Fibroblast of mammary gland (primary cell): Measurements from ENCODE around the gene KCNQ1.

Source experiments
- DNase-seq: peaks from one replicate; pipeline ENCODE4 v3.0.0-alpha.2; 2010; ENCODE audit warnings: low read depth
- H3K4me3 ChIP-seq: 2 replicates; pipeline ENCODE4 v1.5.1; 2011; ENCODE audit warnings: low read depth, mild to moderate bottlenecking, low read length, moderate library complexity; ENCODE audit not compliant: control insufficient read depth
- TF ChIP-seq, protein P1 (sequence below): conservative IDR thresholded peaks from 2 replicates; pipeline ENCODE4 v1.5.1; 2011; ENCODE audit warnings: low read depth, low read length, inconsistent platforms; ENCODE audit not compliant: control insufficient read depth, insufficient read depth

Gene KCNQ1

DNA sequence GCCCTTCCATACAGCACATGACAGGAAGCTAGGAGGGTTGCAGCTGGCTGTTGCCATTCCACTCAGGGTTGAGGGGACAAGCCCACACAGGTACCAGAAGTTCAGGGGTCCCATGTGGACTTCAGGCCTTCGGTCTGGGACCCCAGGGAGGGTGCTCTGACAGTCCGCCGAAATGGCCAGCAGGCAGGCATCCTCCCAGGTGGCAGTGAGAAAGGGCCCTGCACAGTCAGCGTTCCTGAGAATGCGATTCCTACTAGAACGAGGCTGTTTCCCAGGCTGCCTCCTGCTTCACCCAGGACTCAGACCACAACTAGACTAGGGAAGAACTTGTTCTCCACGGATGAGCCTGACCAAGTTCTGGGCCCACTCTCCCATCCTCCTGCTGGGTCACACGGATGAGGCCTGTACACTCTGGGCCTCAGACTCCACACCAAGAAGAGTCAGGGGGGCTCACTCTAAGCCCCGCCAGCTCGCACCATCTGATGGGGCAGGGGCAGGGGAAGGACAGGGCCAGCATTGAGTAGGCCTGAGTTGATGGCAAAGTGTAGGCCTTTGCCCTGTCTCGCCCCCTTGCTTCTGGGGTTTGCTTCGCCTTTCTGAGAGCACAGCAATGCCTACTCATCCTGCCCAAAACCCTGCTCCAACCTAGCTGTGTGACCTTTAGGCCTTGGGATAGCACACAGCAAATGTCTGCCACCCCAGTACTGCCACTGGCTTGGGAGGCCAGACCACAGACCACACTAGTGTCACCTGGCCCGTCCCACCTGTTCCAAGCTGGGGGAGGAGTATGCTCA, 241.0 kb downstream of the KCNQ1 start:
- H3K4me3 ChIP-seq = no peak overlapping the region
- TF ChIP-seq, protein P1, sequence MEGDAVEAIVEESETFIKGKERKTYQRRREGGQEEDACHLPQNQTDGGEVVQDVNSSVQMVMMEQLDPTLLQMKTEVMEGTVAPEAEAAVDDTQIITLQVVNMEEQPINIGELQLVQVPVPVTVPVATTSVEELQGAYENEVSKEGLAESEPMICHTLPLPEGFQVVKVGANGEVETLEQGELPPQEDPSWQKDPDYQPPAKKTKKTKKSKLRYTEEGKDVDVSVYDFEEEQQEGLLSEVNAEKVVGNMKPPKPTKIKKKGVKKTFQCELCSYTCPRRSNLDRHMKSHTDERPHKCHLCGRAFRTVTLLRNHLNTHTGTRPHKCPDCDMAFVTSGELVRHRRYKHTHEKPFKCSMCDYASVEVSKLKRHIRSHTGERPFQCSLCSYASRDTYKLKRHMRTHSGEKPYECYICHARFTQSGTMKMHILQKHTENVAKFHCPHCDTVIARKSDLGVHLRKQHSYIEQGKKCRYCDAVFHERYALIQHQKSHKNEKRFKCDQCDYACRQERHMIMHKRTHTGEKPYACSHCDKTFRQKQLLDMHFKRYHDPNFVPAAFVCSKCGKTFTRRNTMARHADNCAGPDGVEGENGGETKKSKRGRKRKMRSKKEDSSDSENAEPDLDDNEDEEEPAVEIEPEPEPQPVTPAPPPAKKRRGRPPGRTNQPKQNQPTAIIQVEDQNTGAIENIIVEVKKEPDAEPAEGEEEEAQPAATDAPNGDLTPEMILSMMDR = no peak
- no peak for DNase-seq

DNA sequence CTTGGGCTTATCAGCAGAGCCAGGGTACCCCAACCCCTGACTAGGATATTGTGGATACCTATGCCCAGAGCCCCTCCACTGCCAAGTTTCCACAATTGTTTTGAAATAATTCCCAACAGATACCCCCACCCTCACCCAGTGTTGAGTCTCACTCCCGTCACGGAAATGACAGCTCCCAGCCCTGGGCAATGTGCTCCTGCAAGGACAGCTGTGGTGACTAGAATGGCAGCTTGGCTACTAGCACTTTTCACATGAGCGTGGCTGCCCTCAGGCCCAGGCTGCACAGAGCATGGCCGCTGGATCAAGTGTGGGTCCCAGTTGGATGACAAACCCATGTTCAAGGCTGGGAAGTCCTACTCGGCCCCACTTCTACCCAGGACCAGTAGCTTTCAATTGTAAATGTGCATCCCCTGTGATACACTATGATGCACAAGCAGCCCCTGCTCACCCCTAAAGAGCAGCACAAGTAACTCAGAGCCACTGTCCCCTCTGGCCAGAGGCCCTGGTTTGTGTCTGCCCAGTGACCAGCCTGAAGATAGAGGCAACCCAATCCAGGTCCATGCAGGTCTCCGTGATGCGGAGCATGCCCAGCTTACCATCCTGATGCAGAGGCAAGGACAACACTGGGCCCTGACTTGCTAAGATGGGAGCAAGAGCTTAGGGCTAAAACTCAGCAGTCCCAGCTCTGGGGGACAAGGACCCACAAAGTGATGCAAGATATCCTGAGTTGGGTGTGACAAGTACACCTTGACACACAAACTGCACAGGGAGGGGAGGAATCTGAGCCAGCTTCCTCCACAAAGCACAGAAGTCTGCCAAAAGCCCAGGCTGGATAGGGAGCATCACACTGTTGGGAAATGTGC, 241.8 kb downstream of the KCNQ1 start:
- H3K4me3 ChIP-seq = no peak overlapping the region
- no peak for DNase-seq

DNA sequence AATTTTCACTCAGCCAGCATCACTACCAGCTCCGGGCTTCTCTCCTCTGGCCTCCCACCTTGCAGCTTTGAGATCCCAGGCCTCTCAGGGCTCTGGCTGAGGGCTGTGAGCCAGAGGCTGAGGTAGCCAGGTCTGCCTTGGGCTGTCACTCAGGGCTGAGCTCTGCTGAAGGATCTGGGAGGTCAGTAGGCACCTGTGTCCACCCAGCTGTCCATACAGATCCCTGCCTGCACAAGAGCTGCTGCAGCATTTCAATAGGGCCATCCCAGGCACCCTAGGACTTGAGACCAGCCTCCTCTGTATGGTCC, 242.4 kb downstream of the KCNQ1 start:
- TF ChIP-seq, protein P1 = no peak
- no peak for DNase-seq
- no peak overlapping the region for H3K4me3 ChIP-seq

More for the DNA sequence above, 241.8 kb downstream of the KCNQ1 start:
- TF ChIP-seq, protein P1 = no peak

DNA sequence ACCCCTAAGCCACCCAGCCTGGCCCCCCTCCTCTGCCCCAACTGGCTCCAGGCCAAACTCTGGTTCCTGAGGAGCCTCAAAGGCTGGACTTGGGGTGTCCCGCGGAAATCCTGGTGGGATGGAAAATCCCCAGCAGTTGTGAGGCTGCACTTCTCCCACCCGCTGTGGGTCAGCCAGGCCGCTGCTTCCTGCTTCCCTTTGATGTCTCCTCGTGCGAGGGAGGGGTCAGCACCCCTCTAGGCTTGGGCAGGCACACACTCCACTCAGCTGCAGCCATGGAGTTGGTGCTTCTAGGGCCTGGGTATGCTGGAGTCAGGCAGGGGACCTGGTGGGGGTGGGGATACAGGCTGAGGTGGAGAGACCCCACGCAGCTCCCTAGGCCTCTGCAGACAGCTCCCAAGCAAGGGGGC, 243.0 kb downstream of the KCNQ1 start:
- TF ChIP-seq, protein P1 = no peak
- DNase-seq = no peak
- no peak overlapping the region for H3K4me3 ChIP-seq

DNA sequence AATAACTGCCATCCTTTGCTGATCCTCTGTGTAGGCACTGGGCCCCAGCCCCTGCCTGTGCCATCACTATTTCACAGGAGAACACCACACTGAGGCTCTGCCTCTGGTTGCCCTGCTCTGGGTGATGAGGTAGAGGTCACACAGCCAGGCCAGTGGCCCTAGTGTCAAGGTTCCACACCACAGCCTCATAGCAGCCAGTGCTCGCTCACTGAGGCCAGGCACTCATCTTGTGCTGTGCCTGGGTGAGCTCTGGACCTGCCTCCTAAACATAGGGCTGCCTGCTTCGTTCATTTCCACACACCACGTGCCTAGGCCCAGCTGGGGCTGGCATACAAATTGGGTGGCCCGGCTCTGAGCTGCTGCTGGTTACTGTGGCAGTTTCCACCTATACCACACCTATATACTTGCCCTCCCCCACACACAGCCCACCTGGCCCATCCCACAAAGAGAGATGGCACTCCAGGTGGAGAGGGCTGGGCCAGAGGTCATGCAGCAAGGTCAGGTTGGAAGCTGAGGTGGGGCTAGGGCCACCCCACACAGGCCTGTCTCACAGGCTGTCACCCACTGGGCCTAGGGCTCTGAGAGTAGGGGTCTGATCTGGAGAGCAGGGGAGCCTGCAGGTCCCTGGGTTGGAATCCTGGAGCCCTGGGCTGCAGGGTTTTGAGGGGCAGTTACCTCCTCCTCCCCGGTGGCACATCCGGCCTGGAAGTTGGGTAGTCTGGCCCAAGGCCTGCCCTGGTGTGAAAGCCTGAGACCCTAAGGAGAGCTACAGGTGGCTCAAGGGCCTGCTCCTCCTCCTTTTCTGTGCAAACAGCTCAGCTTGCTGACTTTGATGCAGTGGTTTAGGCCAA, 243.8 kb downstream of the KCNQ1 start:
- DNase-seq = no peak
- TF ChIP-seq, protein P1 = no peak

More for the DNA sequence above, 243.8 kb downstream of the KCNQ1 start:
- no peak overlapping the region for H3K4me3 ChIP-seq
